Fibroblast of lung (primary cell): ENCODE results near the gene SRRM3. TPM values are rescaled to one million over a fixed set of nuclear protein-coding genes. Genes with fewer than 3 reads are reported as not detected.

Experiments
- DNase-seq, 2 donors: peaks; one replicate each; pipeline versions ENCODE4 v3.0.0 to v3.0.0-alpha.2; 2010; ENCODE audit warnings: low read depth in 2 of 2
- H2AFZ ChIP-seq: 2 replicates; pipeline ENCODE4 v1.5.1; 2012; ENCODE audit warnings: low read length, control low read depth, inconsistent platforms
- H3K27ac ChIP-seq: 2 replicates; pipeline ENCODE4 v1.5.1; 2011; ENCODE audit warnings: low read length, control low read depth; ENCODE audit not compliant: insufficient read depth
- H3K27me3 ChIP-seq: 2 replicates; pipeline ENCODE4 v1.5.1; 2011; ENCODE audit warnings: mild to moderate bottlenecking, low read length; ENCODE audit not compliant: control insufficient read depth, insufficient read depth
- H3K36me3 ChIP-seq: 2 replicates; pipeline ENCODE4 v1.5.1; 2011; ENCODE audit warnings: low read length; ENCODE audit not compliant: control insufficient read depth, insufficient read depth
- H3K4me1 ChIP-seq: 2 replicates; pipeline ENCODE4 v1.5.1; 2011; ENCODE audit warnings: low read length; ENCODE audit not compliant: control insufficient read depth, insufficient read depth; ENCODE audit errors: extremely low read depth
- H3K4me2 ChIP-seq: 2 replicates; pipeline ENCODE4 v1.5.1; 2011; ENCODE audit warnings: low read length, control low read depth; ENCODE audit not compliant: insufficient read depth; ENCODE audit errors: extremely low read depth
- H3K4me3 ChIP-seq, 4 experiments: fragments of 200-600 bp in 1 of 4; sonication (generic) in 1 of 4; replicated peaks in 1 of 4; 2 replicates each; pipeline ENCODE4 v1.5.1; 2011 to 2016; ENCODE audit warnings: low read length in 4 of 4, low read depth in 3 of 4, mild to moderate bottlenecking in 3 of 4, control low read depth in 2 of 4, inconsistent platforms in 1 of 4, mixed read lengths in 1 of 4; ENCODE audit not compliant: insufficient read depth in 1 of 4; ENCODE audit errors: control extremely low read depth in 1 of 4
- H3K79me2 ChIP-seq: 2 replicates; pipeline ENCODE4 v1.5.1; 2012; ENCODE audit warnings: mild to moderate bottlenecking, low read length, inconsistent platforms; ENCODE audit not compliant: control insufficient read depth, insufficient read depth
- H3K9ac ChIP-seq: 2 replicates; pipeline ENCODE4 v1.5.1; 2011; ENCODE audit warnings: mild to moderate bottlenecking, low read length, control low read depth; ENCODE audit not compliant: insufficient read depth
- H3K9me3 ChIP-seq: 2 replicates; pipeline ENCODE4 v1.5.1; 2012; ENCODE audit warnings: low read depth, low read length; ENCODE audit not compliant: control insufficient read depth, insufficient read depth
- H4K20me1 ChIP-seq: 2 replicates; pipeline ENCODE4 v1.5.1; 2011; ENCODE audit warnings: low read length; ENCODE audit not compliant: control insufficient read depth, insufficient read depth; ENCODE audit errors: extremely low read depth
- CTCF ChIP-seq, 2 donors: IDR thresholded peaks in 1 of 2; conservative IDR thresholded peaks in 1 of 2; 1 replicate in 1 of 2; 2 replicates in 1 of 2; pipeline ENCODE4 v1.5.1; 2011 to 2012; ENCODE audit warnings: low read length in 2 of 2, control low read depth in 1 of 2, inconsistent platforms in 1 of 2, low read depth in 1 of 2, mild to moderate bottlenecking in 1 of 2
- EZH2 ChIP-seq: IDR thresholded peaks from 2 replicates; pipeline ENCODE4 v1.5.1; 2012; ENCODE audit warnings: low read length, control low read depth, mild to moderate bottlenecking; ENCODE audit errors: missing control alignments
- polyA plus RNA-seq, 2 donors: library from polyadenylated mRNA; depleted of rRNA in 1 of 2; stranded (reverse) in 1 of 2; unstranded in 1 of 2; fragments of >200 nt; gene quantifications; 2 replicates each; pipeline ENCODE4 v1.2.1, GENCODE V29; 2011 to 2012; ENCODE audit warnings: missing spikeins in 1 of 2
- total RNA-seq: library from RNA; depleted of rRNA; stranded (reverse); fragments of >200 nt; gene quantifications from 2 replicates; pipeline ENCODE4 v1.2.1, GENCODE V29; 2014

Gene SRRM3
- total and polyA plus RNA-seq, 2 donors (not counting 1 experiment from before 2014, with no cell fraction given): 0.40 to 1.7 TPM

- Histone ChIP-seq H3K9ac (no peak overlapping the region), H3K4me2 (no peak overlapping the region), H3K4me3 (no peak overlapping the region), H3K4me1 (peaks cover 7% of the 10 kb centered on the region), H3K27me3 (no peaks in the 10 kb centered on the region), H3K27ac (peak overlapping the region; percentile 20), H3K36me3 (peaks cover 23% of the 10 kb centered on the region), H3K79me2 (peaks cover 73% of the 10 kb centered on the region), H4K20me1 (no peaks in the 10 kb centered on the region), H2AFZ (no peak overlapping the region), H3K9me3 (no peaks in the 10 kb centered on the region)
- DNase-seq: peak; percentile 71 to 82
- TF ChIP-seq CTCF (conservative IDR thresholded peaks at IDR 0.05 in 1 of 2, IDR thresholded peaks at IDR 0.05 in 1 of 2; ENCODE audit: low read depth in 1 of 2, low read length in 2 of 2): no peak
- TF ChIP-seq EZH2: no peak
Observed at GRCh38 chr7:76326646-76327233, 125.0 kb downstream of the SRRM3 start.

GRCh38 chr7:76327610-76328009, 125.9 kb downstream of the SRRM3 start:
- Histone ChIP-seq H3K79me2 (peaks cover 78% of the 10 kb centered on the region), H3K4me2 (no peak overlapping the region), H3K9me3 (no peaks in the 10 kb centered on the region), H3K9ac (no peak overlapping the region), H3K4me3 (no peak overlapping the region), H3K27ac (no peak overlapping the region), H3K4me1 (peaks cover 4% of the 10 kb centered on the region), H2AFZ (no peak overlapping the region), H3K36me3 (peaks cover 25% of the 10 kb centered on the region), H3K27me3 (no peaks in the 10 kb centered on the region), H4K20me1 (no peaks in the 10 kb centered on the region)
- TF ChIP-seq CTCF (conservative IDR thresholded peaks at IDR 0.05 in 1 of 2, IDR thresholded peaks at IDR 0.05 in 1 of 2; ENCODE audit: low read depth in 1 of 2, low read length in 2 of 2): no peak
- no peak for TF ChIP-seq EZH2
- no peak for DNase-seq

GRCh38 chr7:76328389-76328788, 126.7 kb downstream of the SRRM3 start:
- Histone ChIP-seq H3K4me2 (no peak overlapping the region), H3K36me3 (peaks cover 25% of the 10 kb centered on the region), H3K79me2 (peaks cover 85% of the 10 kb centered on the region), H3K4me1 (no peaks in the 10 kb centered on the region), H3K27me3 (no peaks in the 10 kb centered on the region), H4K20me1 (no peaks in the 10 kb centered on the region), H3K9ac (no peak overlapping the region), H3K27ac (no peak overlapping the region), H3K4me3 (no peak overlapping the region), H2AFZ (no peak overlapping the region), H3K9me3 (no peaks in the 10 kb centered on the region)
- TF ChIP-seq EZH2 (no peak), CTCF (conservative IDR thresholded peaks at IDR 0.05 in 1 of 2, IDR thresholded peaks at IDR 0.05 in 1 of 2; ENCODE audit: low read depth in 1 of 2, low read length in 2 of 2) (no peak)
- DNase-seq: no peak
